ENCODE data around the gene SLC4A2. TPM values are rescaled to one million over a fixed set of nuclear protein-coding genes. Genes with fewer than 3 reads are reported as not detected.

Gene SLC4A2
- polyA plus RNA-seq, 2 of the 4 experiments (the other 2 are of a cell fraction) = 112 to 275 TPM

- DNase-seq (ENCODE audit: low read depth in 1 of 2, low spot score in 1 of 2) = no peak
- Histone ChIP-seq H3K9me3 (no peaks in the 10 kb centered on the region), H3K4me2 (no peak overlapping the region), H3K4me3 (no peak overlapping the region), H3K27ac (no peak overlapping the region), H3K4me1 (peaks cover 7% of the 10 kb centered on the region; the same call in 1 of the 3 replicates)
- ChIA-PET CTCF (interaction anchor here (0.9 to 1.5 kb wide), 3 partner anchors 10 to 24 kb away, joined by 3 to 8 read pairs (median 5); partner anchors contain the start of gene ABCB8), POLR2A (no interaction called here)
- 74% methylated on average over 4 of the region's 4 CpGs for WGBS (ENCODE audit: missing lambda C conversion rate)
- TF ChIP-seq SMC3 (IDR thresholded peaks at IDR 0.05) = no peak
- TF ChIP-seq ZNF302 (CRISPR knock-in tag; IDR thresholded peaks at IDR 0.05) = no peak
- TF ChIP-seq TP53 (CRISPR knock-in tag; IDR thresholded peaks at IDR 0.05) = no peak
- TF ChIP-seq ZSCAN20 (CRISPR knock-in tag; IDR thresholded peaks at IDR 0.05) = no peak
- no peak for TF ChIP-seq TFCP2L1 (CRISPR knock-in tag; IDR thresholded peaks at IDR 0.05)
- no peak for TF ChIP-seq KDM5A (IDR thresholded peaks at IDR 0.05)
- no peak for TF ChIP-seq MAZ (IDR thresholded peaks at IDR 0.05; ENCODE audit: borderline replicate concordance, low read depth, low read length)
- no peak for TF ChIP-seq HOXA7 (CRISPR knock-in tag; IDR thresholded peaks at IDR 0.05)
- no peak for TF ChIP-seq BHLHE40 (IDR thresholded peaks at IDR 0.05; ENCODE audit: low read depth, low read length)
- no peak for TF ChIP-seq CHD2 (IDR thresholded peaks at IDR 0.05; ENCODE audit: low read length, partially characterized antibody)
- TF ChIP-seq HOXB13 (CRISPR knock-in tag; IDR thresholded peaks at IDR 0.05; ENCODE audit: low read depth) = no peak
- no peak for TF ChIP-seq POLR2AphosphoS2 (conservative IDR thresholded peaks at IDR 0.05; ENCODE audit: low read length)
- TF ChIP-seq HES2 (IDR thresholded peaks at IDR 0.05) = no peak
- TF ChIP-seq EHMT2 (IDR thresholded peaks at IDR 0.05; ENCODE audit: low read depth) = no peak
- no peak for TF ChIP-seq JUN (IDR thresholded peaks at IDR 0.05)
- FAIRE-seq = no peak
- ATAC-seq = no peak
Observed at GRCh38 chr7:151053096-151053495, 6.3 kb upstream of the SLC4A2 start.

- no peak overlapping the region for H3K27ac ChIP-seq
- WGBS (ENCODE audit: missing lambda C conversion rate) = 76% methylated on average over 8 of the region's 8 CpGs
- no peak overlapping the region for H3K4me2 ChIP-seq
- ATAC-seq = no peak
- peaks cover 11% of the 10 kb centered on the region for H3K4me1 ChIP-seq
- FAIRE-seq = no peak
- no peak for DNase-seq (ENCODE audit: low read depth in 1 of 2, low spot score in 1 of 2)
- CTCF ChIA-PET = interaction anchor here (0.9 kb wide), 1 partner anchor 58 kb away, joined by 3 read pairs; no protein-coding TSS in a partner anchor
- POLR2A ChIA-PET = no interaction called here
- no peak overlapping the region for H3K4me3 ChIP-seq
- TF ChIP-seq ZFP36 (IDR thresholded peaks at IDR 0.05; ENCODE audit: borderline replicate concordance, partially characterized antibody) = no peak
- no peak for TF ChIP-seq CTCF (IDR thresholded peaks at IDR 0.05)
- no peak for TF ChIP-seq ZNF302 (CRISPR knock-in tag; IDR thresholded peaks at IDR 0.05)
- TF ChIP-seq KDM5A (IDR thresholded peaks at IDR 0.05) = no peak
- TF ChIP-seq FOSL2 (IDR thresholded peaks at IDR 0.05) = no peak
- no peak for TF ChIP-seq FOSL2 (CRISPR knock-in tag; IDR thresholded peaks at IDR 0.05)
- no peak for TF ChIP-seq RFX5 (IDR thresholded peaks at IDR 0.05)
- TF ChIP-seq CHD4 (IDR thresholded peaks at IDR 0.05; ENCODE audit: borderline replicate concordance) = no peak
- TF ChIP-seq, protein P1, sequence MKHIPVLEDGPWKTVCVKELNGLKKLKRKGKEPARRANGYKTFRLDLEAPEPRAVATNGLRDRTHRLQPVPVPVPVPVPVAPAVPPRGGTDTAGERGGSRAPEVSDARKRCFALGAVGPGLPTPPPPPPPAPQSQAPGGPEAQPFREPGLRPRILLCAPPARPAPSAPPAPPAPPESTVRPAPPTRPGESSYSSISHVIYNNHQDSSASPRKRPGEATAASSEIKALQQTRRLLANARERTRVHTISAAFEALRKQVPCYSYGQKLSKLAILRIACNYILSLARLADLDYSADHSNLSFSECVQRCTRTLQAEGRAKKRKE (CRISPR knock-in tag; IDR thresholded peaks at IDR 0.05; ENCODE audit: low read depth) = no peak
- no peaks in the 10 kb centered on the region for H3K9me3 ChIP-seq
Observed at GRCh38 chr7:151053751-151054150, 5.6 kb upstream of the SLC4A2 start.

GRCh38 chr7:151056283-151056665, 3.1 kb upstream of the SLC4A2 start:
- 74% methylated on average over 6 of the region's 6 CpGs for WGBS (ENCODE audit: missing lambda C conversion rate)
- no peak overlapping the region for H3K4me3 ChIP-seq
- no peaks in the 10 kb centered on the region for H3K9me3 ChIP-seq
- peak overlapping the region; percentile 88 for H3K4me2 ChIP-seq
- POLR2A ChIA-PET = no interaction called here
- CTCF ChIA-PET = interaction anchor here (1.7 kb wide), 1 partner anchor 28 kb away, joined by 3 read pairs; the partner anchor contains the start of gene ABCB8
- no peak overlapping the region for H3K27ac ChIP-seq
- H3K4me1 ChIP-seq = peaks cover 16% of the 10 kb centered on the region
- FAIRE-seq (no peak), DNase-seq (ENCODE audit: low read depth in 1 of 2, low spot score in 1 of 2) (no peak), ATAC-seq (no peak)
- no peak for TF ChIP-seq CBX8 (IDR thresholded peaks at IDR 0.05)
- TF ChIP-seq FOSB (CRISPR knock-in tag; IDR thresholded peaks at IDR 0.05) = no peak
- no peak for TF ChIP-seq CHD4 (IDR thresholded peaks at IDR 0.05; ENCODE audit: borderline replicate concordance)
- TF ChIP-seq PBX3 (IDR thresholded peaks at IDR 0.05) = no peak
- no peak for TF ChIP-seq HOXA7 (CRISPR knock-in tag; IDR thresholded peaks at IDR 0.05)
- TF ChIP-seq POLR2A (IDR thresholded peaks at IDR 0.05; ENCODE audit: low read length) = no peak
- no peak for TF ChIP-seq HEYL (CRISPR knock-in tag; IDR thresholded peaks at IDR 0.05)
- no peak for TF ChIP-seq EHF (CRISPR knock-in tag; IDR thresholded peaks at IDR 0.05)
- TF ChIP-seq HOXB5 (CRISPR knock-in tag; IDR thresholded peaks at IDR 0.05) = no peak
- no peak for TF ChIP-seq RCOR1 (IDR thresholded peaks at IDR 0.05; ENCODE audit: low read depth, low read length)
- no peak for TF ChIP-seq NPAS2 (CRISPR knock-in tag; IDR thresholded peaks at IDR 0.05; ENCODE audit: borderline replicate concordance)
- no peak for TF ChIP-seq EP300 (IDR thresholded peaks at IDR 0.05)
- no peak for TF ChIP-seq ZFP36 (IDR thresholded peaks at IDR 0.05; ENCODE audit: borderline replicate concordance, partially characterized antibody)
- no peak for TF ChIP-seq MYC (IDR thresholded peaks at IDR 0.05; ENCODE audit: borderline replicate concordance, low read length)
- no peak for TF ChIP-seq FOXS1 (CRISPR knock-in tag; IDR thresholded peaks at IDR 0.05)
